Natural killer cell (primary cell): ENCODE results near the gene NDUFS6. TPM values are rescaled to one million over a fixed set of nuclear protein-coding genes. Genes with fewer than 3 reads are reported as not detected.
A peak's percentile ranks its signal among the peaks of the same experiment; 100 is the strongest.

Source experiments
- ATAC-seq, 3 donors: fragments of 150-1000 bp in 2 of 3; fragments of 200-7000 bp in 1 of 3; cut with Tn5 transposase; 1 replicate in 1 of 3; 2 replicates in 2 of 3; pipeline ENCODE4 v1.10.0; 2021; ENCODE audit warnings: mild to moderate bottlenecking in 2 of 3, moderate library complexity in 2 of 3
- DNase-seq, 2 donors: peaks; one replicate each; pipeline versions ENCODE4 v3.0.0 to v3.0.0-alpha.2; 2013 to 2021; ENCODE audit warnings: mixed read lengths in 1 of 2
- H3K27ac ChIP-seq: one replicate; pipeline ENCODE4 v1.5.1; 2013; ENCODE audit warnings: mild to moderate bottlenecking, low read length
- H3K27me3 ChIP-seq: one replicate; pipeline ENCODE4 v1.6.1; 2013; ENCODE audit warnings: low read length; ENCODE audit not compliant: control insufficient read depth, insufficient read depth
- H3K36me3 ChIP-seq: one replicate; pipeline ENCODE4 v1.6.1; 2013; ENCODE audit warnings: low read length; ENCODE audit not compliant: control insufficient read depth, insufficient read depth
- H3K4me1 ChIP-seq: one replicate; pipeline ENCODE4 v1.6.1; 2013; ENCODE audit warnings: low read length; ENCODE audit not compliant: control insufficient read depth, insufficient read depth
- H3K4me3 ChIP-seq: one replicate; pipeline ENCODE4 v1.5.1; 2013; ENCODE audit warnings: low read length
- H3K9me3 ChIP-seq: one replicate; pipeline ENCODE4 v1.6.1; 2013; ENCODE audit warnings: low read length; ENCODE audit not compliant: control insufficient read depth, insufficient read depth
- H3K27ac Mint-ChIP-seq, 2 donors: one replicate each; pipeline ENCODE4 v1.8.0; 2022; ENCODE audit warnings: mild to moderate bottlenecking in 2 of 2, mixed read lengths in 2 of 2, moderate library complexity in 1 of 2
- H3K27me3 Mint-ChIP-seq, 2 donors: one replicate each; pipeline ENCODE4 v1.8.0; 2022; ENCODE audit warnings: low read depth in 2 of 2, mixed read lengths in 2 of 2
- H3K36me3 Mint-ChIP-seq: one replicate; pipeline ENCODE4 v1.8.0; 2022; ENCODE audit warnings: mixed read lengths
- H3K4me1 Mint-ChIP-seq, 2 donors: one replicate each; pipeline ENCODE4 v1.8.0; 2022; ENCODE audit warnings: mixed read lengths in 2 of 2
- H3K4me3 Mint-ChIP-seq: one replicate; pipeline ENCODE4 v1.8.0; 2022; ENCODE audit warnings: mild to moderate bottlenecking, moderate library complexity, mixed read lengths
- H3K9me3 Mint-ChIP-seq, 2 donors: one replicate each; pipeline ENCODE4 v1.8.0; 2022; ENCODE audit warnings: mixed read lengths in 2 of 2
- CTCF ChIP-seq: fragments of 200-600 bp; IDR thresholded peaks from one replicate; pipeline ENCODE4 v1.8.0; 2022; ENCODE audit warnings: antibody characterized with exemption
- WGBS: methylation state at CpG from one replicate; pipeline ENCODE4 v1.1.7; 2013; ENCODE audit warnings: missing lambda C conversion rate; ENCODE audit not compliant: insufficient coverage; 5-methylcytosine and 5-hydroxymethylcytosine counted together
- intact Hi-C: fragments of 100-400 bp; cut with micrococcal nuclease; formaldehyde crosslinking; loops from one replicate; pipeline ENCODE4 v1.14.2; 2022
- total RNA-seq, 4 donors: library from RNA; stranded (reverse); fragments of 120-200 nt in 1 of 4; gene quantifications; one replicate each; pipeline versions ENCODE4 v1.2.3 to v1.2.4, GENCODE V29; 2013 to 2022

NDUFS6 gene
- total RNA-seq, 3 donors from 2014 or later (not counting 1 experiment from before 2014, with no cell fraction given), result 19.2 to 25.9 (median 22.5) TPM

GRCh38 chr5:1780614-1780930, 20.6 kb upstream of the NDUFS6 start:
- ATAC-seq (no peak), DNase-seq (no peak)
- Histone ChIP-seq H3K9me3 (no peaks in the 10 kb centered on the region), H3K27ac (no peak overlapping the region), H3K4me3 (no peak overlapping the region), H3K27me3 (no peaks in the 10 kb centered on the region), H3K4me1 (peaks cover 5% of the 10 kb centered on the region), H3K36me3 (no peaks in the 10 kb centered on the region)
- H3K27ac Mint-ChIP-seq, result peak overlapping the region in 1 of 2 donors; percentile 38
- intact Hi-C loops, result no loop called here
- no peaks in the 10 kb centered on the region for H3K4me1 Mint-ChIP-seq
- peaks cover 9 to 14% of the 10 kb centered on the region in 2 donors for H3K27me3 Mint-ChIP-seq
- no peak overlapping the region for H3K4me3 Mint-ChIP-seq
- no peak for TF ChIP-seq CTCF
- no peaks in the 10 kb centered on the region for H3K9me3 Mint-ChIP-seq
- WGBS, result 89% methylated on average over 6 of the region's 6 CpGs
- H3K36me3 Mint-ChIP-seq, result no peaks in the 10 kb centered on the region

GRCh38 chr5:1781107-1781506, 20.1 kb upstream of the NDUFS6 start:
- intact Hi-C loops, result no loop called here
- H3K36me3 ChIP-seq, result no peaks in the 10 kb centered on the region
- WGBS, result 90% methylated on average over 6 of the region's 6 CpGs
- H3K27me3 ChIP-seq, result no peaks in the 10 kb centered on the region
- no peak overlapping the region for H3K4me3 ChIP-seq
- H3K27ac ChIP-seq, result no peak overlapping the region
- no peaks in the 10 kb centered on the region for H3K4me1 Mint-ChIP-seq
- H3K9me3 ChIP-seq, result no peaks in the 10 kb centered on the region
- no peaks in the 10 kb centered on the region for H3K36me3 Mint-ChIP-seq
- TF ChIP-seq CTCF, result no peak
- peaks cover 9 to 17% of the 10 kb centered on the region in 2 donors for H3K27me3 Mint-ChIP-seq
- H3K4me3 Mint-ChIP-seq, result no peak overlapping the region
- peak overlapping the region in 1 of 2 donors; percentile 38 for H3K27ac Mint-ChIP-seq
- DNase-seq, result no peak
- H3K9me3 Mint-ChIP-seq, result no peaks in the 10 kb centered on the region
- H3K4me1 ChIP-seq, result peaks cover 6% of the 10 kb centered on the region
- ATAC-seq, result no peak

- peaks cover 6% of the 10 kb centered on the region for H3K4me1 ChIP-seq
- Mint-ChIP-seq H3K4me1 (no peaks in the 10 kb centered on the region), H3K36me3 (no peaks in the 10 kb centered on the region), H3K9me3 (no peaks in the 10 kb centered on the region), H3K4me3 (no peak overlapping the region), H3K27me3 (peaks cover 9 to 17% of the 10 kb centered on the region in 2 donors), H3K27ac (no peak overlapping the region)
- H3K27me3 ChIP-seq, result no peaks in the 10 kb centered on the region
- H3K4me3 ChIP-seq, result no peak overlapping the region
- 77% methylated on average over 9 of the region's 9 CpGs for WGBS
- ATAC-seq (no peak), DNase-seq (no peak)
- intact Hi-C loops, result no loop called here
- TF ChIP-seq CTCF, result no peak
- no peaks in the 10 kb centered on the region for H3K9me3 ChIP-seq
- no peaks in the 10 kb centered on the region for H3K36me3 ChIP-seq
- no peak overlapping the region for H3K27ac ChIP-seq
Observed at GRCh38 chr5:1781726-1782384, 19.4 kb upstream of the NDUFS6 start.
